RWPE1 (cell line): ENCODE data around the gene FBXW7.

Experiments used
- CTCF ChIA-PET: fragments of 350-600 bp; sonication (Branson Sonifier 250); formaldehyde crosslinking; extraction: SDS; loops from one replicate; lab custom pipeline; 2021; lab: Yijun Ruan, JAX
- POLR2A ChIA-PET: fragments of 400-600 bp; formaldehyde crosslinking; extraction: SDS; loops from one replicate; lab custom pipeline; 2020; ENCODE audit warnings: antibody characterized with exemption; ENCODE audit not compliant: low non-redundant PET; lab: Yijun Ruan, JAX
- DNase-seq: peaks from one replicate; pipeline ENCODE4 v3.0.0; 2012; ENCODE audit warnings: low spot score
- H3K27ac ChIP-seq: fragments of 450-650 bp; 2 replicates; pipeline ENCODE4 v1.5.1; 2017
- TF ChIP-seq, protein P1 (sequence below): fragments of 450-650 bp; conservative IDR thresholded peaks from 2 replicates; pipeline ENCODE4 v1.5.1; 2017; ENCODE audit warnings: low read depth, mild to moderate bottlenecking

Gene FBXW7

DNA sequence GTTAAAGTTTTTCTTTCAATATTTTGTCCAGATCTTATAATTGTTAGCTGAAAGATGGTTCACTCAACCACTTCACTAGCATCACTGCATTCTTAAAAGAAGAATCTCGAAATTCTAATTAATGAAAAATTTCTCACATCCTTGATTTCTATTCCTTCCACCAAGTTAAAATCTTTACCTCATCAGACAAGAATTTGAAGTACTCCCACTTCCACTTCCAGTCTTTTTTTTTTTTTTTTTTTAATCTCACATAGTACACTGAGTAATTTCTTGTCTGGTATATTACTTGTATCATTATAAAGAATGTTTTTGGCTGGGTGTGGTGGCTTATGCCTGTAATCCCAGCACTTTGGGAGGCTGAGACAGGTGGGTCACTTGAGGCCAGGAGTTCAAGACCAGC is 73.2 kb downstream of the FBXW7 start:
- ChIA-PET CTCF (no interaction called here), POLR2A (no interaction called here)
- TF ChIP-seq, protein P1, sequence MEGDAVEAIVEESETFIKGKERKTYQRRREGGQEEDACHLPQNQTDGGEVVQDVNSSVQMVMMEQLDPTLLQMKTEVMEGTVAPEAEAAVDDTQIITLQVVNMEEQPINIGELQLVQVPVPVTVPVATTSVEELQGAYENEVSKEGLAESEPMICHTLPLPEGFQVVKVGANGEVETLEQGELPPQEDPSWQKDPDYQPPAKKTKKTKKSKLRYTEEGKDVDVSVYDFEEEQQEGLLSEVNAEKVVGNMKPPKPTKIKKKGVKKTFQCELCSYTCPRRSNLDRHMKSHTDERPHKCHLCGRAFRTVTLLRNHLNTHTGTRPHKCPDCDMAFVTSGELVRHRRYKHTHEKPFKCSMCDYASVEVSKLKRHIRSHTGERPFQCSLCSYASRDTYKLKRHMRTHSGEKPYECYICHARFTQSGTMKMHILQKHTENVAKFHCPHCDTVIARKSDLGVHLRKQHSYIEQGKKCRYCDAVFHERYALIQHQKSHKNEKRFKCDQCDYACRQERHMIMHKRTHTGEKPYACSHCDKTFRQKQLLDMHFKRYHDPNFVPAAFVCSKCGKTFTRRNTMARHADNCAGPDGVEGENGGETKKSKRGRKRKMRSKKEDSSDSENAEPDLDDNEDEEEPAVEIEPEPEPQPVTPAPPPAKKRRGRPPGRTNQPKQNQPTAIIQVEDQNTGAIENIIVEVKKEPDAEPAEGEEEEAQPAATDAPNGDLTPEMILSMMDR, result no peak
- H3K27ac ChIP-seq, result no peak overlapping the region
- no peak for DNase-seq

DNA sequence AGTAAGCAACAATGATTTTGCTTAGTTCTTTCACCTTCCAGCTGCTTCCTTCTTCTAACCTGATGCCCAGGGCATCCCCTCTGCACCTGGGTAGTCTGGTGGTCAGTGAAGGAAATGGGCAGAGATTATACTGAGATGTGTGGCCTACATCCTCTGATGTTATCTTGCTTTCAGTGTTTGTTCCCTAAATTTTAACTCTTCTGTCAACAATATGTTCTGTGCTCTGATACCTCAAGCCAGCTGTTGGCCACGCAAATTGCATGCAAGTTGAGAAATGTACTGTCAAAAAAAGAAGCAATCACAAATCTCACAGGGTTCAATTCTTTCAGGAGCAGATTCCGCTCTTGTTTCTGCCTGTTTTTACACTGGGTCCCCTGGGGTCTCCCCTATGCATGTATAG is 73.8 kb downstream of the FBXW7 start:
- H3K27ac ChIP-seq, result no peak overlapping the region
- TF ChIP-seq, protein P1, result no peak
- ChIA-PET CTCF (no interaction called here), POLR2A (no interaction called here)
- DNase-seq, result no peak

DNA sequence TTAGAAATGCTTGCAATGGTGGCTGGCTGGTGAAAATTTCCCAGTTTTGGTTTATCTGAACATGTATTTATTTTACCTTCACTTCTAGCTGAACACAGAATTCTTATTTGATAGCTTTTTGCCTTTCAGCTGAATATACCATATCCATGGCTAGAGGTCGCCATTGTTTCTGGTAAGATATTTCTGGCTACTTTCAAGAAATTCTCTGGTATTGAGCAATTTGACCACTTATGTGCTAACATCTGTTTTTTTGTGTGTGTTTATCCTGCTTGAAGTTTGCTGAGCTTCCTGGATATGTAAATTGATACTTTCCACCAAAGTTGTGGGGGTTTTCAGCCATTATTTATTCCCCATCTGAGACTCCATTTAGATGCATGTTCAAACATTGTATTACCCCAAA is 75.4 kb downstream of the FBXW7 start:
- no peak for DNase-seq

DNA sequence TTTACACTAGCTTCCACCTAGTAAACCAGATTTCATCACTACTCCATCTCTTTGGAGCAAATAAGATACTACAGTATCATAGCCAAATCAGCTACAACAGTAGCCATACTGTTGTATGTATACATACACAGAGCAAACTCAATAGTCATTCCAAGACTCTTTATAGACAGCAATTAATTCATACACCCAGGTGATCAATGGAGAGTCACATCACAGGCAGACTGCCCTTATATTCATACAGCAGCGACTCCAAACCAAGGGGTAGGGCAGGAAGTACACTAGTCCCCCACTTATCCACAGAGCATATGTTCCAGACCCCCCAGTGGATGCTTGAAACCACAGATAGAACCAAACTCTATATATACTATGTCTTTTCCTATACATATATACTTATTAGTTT is 76.6 kb downstream of the FBXW7 start:
- ChIA-PET CTCF (no interaction called here), POLR2A (no interaction called here)
- no peak for DNase-seq
- TF ChIP-seq, protein P1, result no peak
- no peak overlapping the region for H3K27ac ChIP-seq

More for the DNA sequence above, 75.4 kb downstream of the FBXW7 start:
- H3K27ac ChIP-seq, result no peak overlapping the region
- CTCF ChIA-PET, result no interaction called here
- TF ChIP-seq, protein P1, result peak; percentile 41; the same call in 1 of the 2 replicates
- POLR2A ChIA-PET, result no interaction called here

DNA sequence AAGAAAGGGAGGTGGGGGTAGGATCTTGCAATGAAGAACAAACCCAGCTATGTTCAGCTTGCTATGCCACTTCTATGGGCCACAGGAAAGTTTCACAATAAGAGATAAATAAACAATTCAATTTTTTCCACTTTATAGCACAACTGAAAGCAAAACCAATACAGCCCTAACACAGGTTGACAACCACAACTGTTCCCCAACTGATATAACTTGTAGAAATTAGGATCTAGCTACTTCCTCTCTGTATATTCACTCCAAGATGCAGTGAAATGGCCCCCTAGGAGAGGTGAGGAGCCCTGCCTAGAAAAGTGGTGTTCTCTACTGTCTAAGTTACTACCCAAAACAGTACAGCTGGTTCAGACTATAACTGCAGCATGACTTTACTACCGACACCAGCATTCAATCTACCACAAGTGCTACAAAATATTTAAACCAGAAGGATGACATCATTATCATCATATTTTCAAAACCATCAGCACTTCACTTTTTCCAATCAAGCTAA is 77.0 kb downstream of the FBXW7 start:
- no peak overlapping the region for H3K27ac ChIP-seq
- POLR2A ChIA-PET, result no interaction called here
- TF ChIP-seq, protein P1, result no peak
- DNase-seq, result no peak
- CTCF ChIA-PET, result no interaction called here

DNA sequence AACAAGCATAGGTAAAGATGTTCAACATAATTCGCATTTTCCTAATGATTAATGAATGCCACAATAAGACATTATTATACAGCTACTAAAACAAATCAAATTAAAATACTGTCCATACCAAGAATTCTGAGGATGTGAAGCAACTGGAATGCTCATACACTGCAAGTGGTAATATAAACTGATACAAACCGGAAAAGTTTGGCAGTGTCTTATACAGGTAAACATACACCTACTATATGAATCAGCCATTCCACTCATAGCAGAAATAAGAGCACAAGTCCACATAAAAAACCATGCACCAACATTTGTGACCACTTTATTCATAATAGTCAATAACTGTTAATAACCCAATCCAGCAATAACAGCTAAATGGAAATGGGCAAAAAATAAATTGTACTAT is 79.3 kb downstream of the FBXW7 start:
- ChIA-PET CTCF (interaction anchor here (0.5 kb wide), 1 partner anchor 880 kb away, joined by 3 read pairs; no protein-coding TSS in a partner anchor), POLR2A (no interaction called here)
- peak; percentile 20 for DNase-seq
- TF ChIP-seq, protein P1, result no peak
- H3K27ac ChIP-seq, result no peak overlapping the region
